IPS DF 4.7 (cell line): ENCODE results near the gene MPP2.
A peak's percentile ranks its signal among the peaks of the same experiment; 100 is the strongest.
"Not testable (repeated sequence)": the region's sequence is repeated elsewhere in the genome, so short reads cannot be mapped to it uniquely, and the experiment has no call there.

Experiments used
- DNase-seq: peaks from one replicate; pipeline ENCODE4 v3.0.0-alpha.2; 2013; ENCODE audit warnings: low spot score; ENCODE audit errors: extremely low read depth

MPP2 gene

GRCh38 chr17:43852571-43852970 lies 54.8 kb downstream of the MPP2 start:
- no peak for DNase-seq

GRCh38 chr17:43849116-43849515 lies 58.2 kb downstream of the MPP2 start:
- no peak for DNase-seq

GRCh38 chr17:43848601-43849000 lies 58.7 kb downstream of the MPP2 start:
- DNase-seq, result no peak

- DNase-seq, result no peak
Observed at GRCh38 chr17:43846963-43847371, 60.4 kb downstream of the MPP2 start, which contains the start of gene CD300LG. TSS of gene CD300LG (plus strand) at chr17:43847176. CDS start at chr17:43847217, 41 bp downstream.

- peak; percentile 53 for DNase-seq
Observed at GRCh38 chr17:43846221-43846712, 61.1 kb downstream of the MPP2 start.

- no peak for DNase-seq
Observed at GRCh38 chr17:43845766-43846165, 61.6 kb downstream of the MPP2 start.

- DNase-seq, result no peak
Observed at GRCh38 chr17:43844241-43844640, 63.1 kb downstream of the MPP2 start.

GRCh38 chr17:43842975-43843325 lies 64.4 kb downstream of the MPP2 start:
- no peak for DNase-seq

GRCh38 chr17:43842091-43842974 lies 65.0 kb downstream of the MPP2 start:
- DNase-seq, result not testable (repeated sequence)

GRCh38 chr17:43841282-43841681 lies 66.1 kb downstream of the MPP2 start:
- DNase-seq, result no peak

GRCh38 chr17:43840814-43841213 lies 66.5 kb downstream of the MPP2 start:
- DNase-seq, result no peak

- no peak for DNase-seq
Observed at GRCh38 chr17:43839670-43840108, 67.6 kb downstream of the MPP2 start.

GRCh38 chr17:43834106-43834505 lies 73.2 kb downstream of the MPP2 start:
- DNase-seq, result no peak

- DNase-seq, result no peak
Observed at GRCh38 chr17:43832976-43833829, 74.1 kb downstream of the MPP2 start, which contains the start of gene MPP3. TSS of gene MPP3 (minus strand) at chr17:43833146. CDS start at chr17:43831906, 1,240 bp downstream.

GRCh38 chr17:43832168-43832975 lies 75.0 kb downstream of the MPP2 start:
- DNase-seq, result no peak

- no peak for DNase-seq
Observed at GRCh38 chr17:43831633-43832032, 75.7 kb downstream of the MPP2 start.

- DNase-seq, result no peak
Observed at GRCh38 chr17:43830510-43831140, 76.7 kb downstream of the MPP2 start.

- no peak for DNase-seq
Observed at GRCh38 chr17:43829738-43830137, 77.6 kb downstream of the MPP2 start.

- no peak for DNase-seq
Observed at GRCh38 chr17:43827596-43827995, 79.7 kb downstream of the MPP2 start.

GRCh38 chr17:43826206-43826605 lies 81.1 kb downstream of the MPP2 start:
- no peak for DNase-seq

GRCh38 chr17:43825567-43825966 lies 81.8 kb downstream of the MPP2 start:
- no peak for DNase-seq
